Esophagus squamous epithelium (tissue), 5 donors: Measurements from ENCODE around the gene PTPRM. TPM values are rescaled to one million over a fixed set of nuclear protein-coding genes. Genes with fewer than 3 reads are reported as not detected.

ENCODE experiments used
- DNase-seq: peaks from one replicate; lab custom pipeline; 2025; lab: John Stamatoyannopoulos, UW
- H3K27ac ChIP-seq, 4 donors: fragments of 200-600 bp; sonication (generic); one replicate each; pipeline ENCODE4 v1.5.1; 2016 to 2019; ENCODE audit warnings: mild to moderate bottlenecking in 1 of 4
- H3K27me3 ChIP-seq, 4 donors: fragments of 200-600 bp; sonication (generic); 1 replicate in 3 of 4; 2 replicates in 1 of 4; pipeline versions ENCODE4 v1.5.1 to v1.6.0; 2017 to 2021; ENCODE audit warnings: antibody characterized with exemption in 1 of 4
- H3K36me3 ChIP-seq, 3 donors: fragments of 200-600 bp; sonication (generic); one replicate each; pipeline ENCODE4 v1.5.1; 2016 to 2019
- H3K4me1 ChIP-seq, 3 donors: fragments of 200-600 bp; sonication (generic); one replicate each; pipeline ENCODE4 v1.5.1; 2017 to 2019
- H3K4me3 ChIP-seq, 4 donors: fragments of 200-600 bp; sonication (generic); 1 replicate in 3 of 4; 2 replicates in 1 of 4; pipeline ENCODE4 v1.5.1; 2016 to 2019; ENCODE audit warnings: mild to moderate bottlenecking in 2 of 4, moderate library complexity in 1 of 4
- H3K9me3 ChIP-seq, 3 donors: fragments of 200-600 bp; sonication (generic); one replicate each; pipeline ENCODE4 v1.5.1; 2016 to 2019
- POLR2A ChIP-seq, 4 donors: fragments of 450-650 bp; IDR thresholded peaks; one replicate each; pipeline ENCODE4 v1.6.1; 2017; ENCODE audit warnings: antibody characterized with exemption in 4 of 4, mild to moderate bottlenecking in 4 of 4, moderate library complexity in 3 of 4
- WGBS, 2 donors: methylation state at CpG; one replicate each; pipeline ENCODE4 v1.1.5; 2018; 5-methylcytosine and 5-hydroxymethylcytosine counted together
- intact Hi-C: fragments of 100-400 bp; cut with DNase I; formaldehyde crosslinking; loops from one replicate; pipeline ENCODE4 v1.15.0; 2022
- total RNA-seq, 4 donors: library from RNA; depleted of rRNA; stranded (reverse); fragments of >200 nt; gene quantifications; one replicate each; pipeline ENCODE4 v1.1.0, GENCODE V29; 2016
- TF ChIP-seq, protein P1 (sequence below), 6 experiments: fragments of 450-650 bp in 4 of 6; fragments of 200-600 bp in 2 of 6; sonication (generic) in 2 of 6; IDR thresholded peaks; one replicate each; pipeline ENCODE4 v1.5.1; 2016 to 2019; ENCODE audit warnings: antibody characterized with exemption in 6 of 6, mild to moderate bottlenecking in 4 of 6, moderate library complexity in 4 of 6
- donor health status: DM: yes; HTN: yes; CAD: no.

The PTPRM gene
- total RNA-seq, 4 donors from 2014 or later = 6.5 to 38.7 (median 11.1) TPM

- Histone ChIP-seq H3K4me1 (no peaks in the 10 kb centered on the region), H3K9me3 (no peaks in the 10 kb centered on the region), H3K27ac (no peak overlapping the region), H3K27me3 (no peaks in the 10 kb centered on the region), H3K4me3 (no peak overlapping the region), H3K36me3 (peaks cover 0 to 42% (median 0%) of the 10 kb centered on the region in 3 donors)
- WGBS, 2 donors = 91 to 95% methylated on average over 4 to 12 of the region's 17 CpGs
- no peak for DNase-seq
- TF ChIP-seq, protein P1, sequence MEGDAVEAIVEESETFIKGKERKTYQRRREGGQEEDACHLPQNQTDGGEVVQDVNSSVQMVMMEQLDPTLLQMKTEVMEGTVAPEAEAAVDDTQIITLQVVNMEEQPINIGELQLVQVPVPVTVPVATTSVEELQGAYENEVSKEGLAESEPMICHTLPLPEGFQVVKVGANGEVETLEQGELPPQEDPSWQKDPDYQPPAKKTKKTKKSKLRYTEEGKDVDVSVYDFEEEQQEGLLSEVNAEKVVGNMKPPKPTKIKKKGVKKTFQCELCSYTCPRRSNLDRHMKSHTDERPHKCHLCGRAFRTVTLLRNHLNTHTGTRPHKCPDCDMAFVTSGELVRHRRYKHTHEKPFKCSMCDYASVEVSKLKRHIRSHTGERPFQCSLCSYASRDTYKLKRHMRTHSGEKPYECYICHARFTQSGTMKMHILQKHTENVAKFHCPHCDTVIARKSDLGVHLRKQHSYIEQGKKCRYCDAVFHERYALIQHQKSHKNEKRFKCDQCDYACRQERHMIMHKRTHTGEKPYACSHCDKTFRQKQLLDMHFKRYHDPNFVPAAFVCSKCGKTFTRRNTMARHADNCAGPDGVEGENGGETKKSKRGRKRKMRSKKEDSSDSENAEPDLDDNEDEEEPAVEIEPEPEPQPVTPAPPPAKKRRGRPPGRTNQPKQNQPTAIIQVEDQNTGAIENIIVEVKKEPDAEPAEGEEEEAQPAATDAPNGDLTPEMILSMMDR (IDR thresholded peaks at IDR 0.05) = no peak
- TF ChIP-seq POLR2A (IDR thresholded peaks at IDR 0.05) = no peak
- intact Hi-C loops = no loop called here
Measured at GRCh38 chr18:8401606-8402005, 834.5 kb downstream of the PTPRM start.

DNA sequence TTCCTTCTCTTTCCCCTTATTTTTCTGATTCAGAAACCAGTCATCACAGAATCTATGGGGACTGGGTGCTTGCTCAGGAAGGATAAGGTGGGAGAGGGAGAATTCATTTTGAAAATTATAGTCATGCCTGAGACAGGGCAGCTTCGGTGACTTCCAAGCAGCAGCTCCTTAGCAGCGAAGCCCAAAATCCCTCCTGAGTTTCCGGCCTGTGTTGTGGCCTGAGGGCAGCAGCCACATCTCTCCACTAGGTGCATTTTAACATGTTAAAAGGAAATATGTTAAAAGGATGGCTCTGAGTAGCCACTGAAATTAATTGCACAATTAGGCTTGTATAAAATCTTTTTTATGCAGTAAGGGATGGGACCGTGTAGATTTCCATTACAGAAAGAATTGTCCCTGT lies 835.1 kb downstream of the PTPRM start:
- peaks cover 0 to 43% (median 0%) of the 10 kb centered on the region in 3 donors for H3K36me3 ChIP-seq

DNA sequence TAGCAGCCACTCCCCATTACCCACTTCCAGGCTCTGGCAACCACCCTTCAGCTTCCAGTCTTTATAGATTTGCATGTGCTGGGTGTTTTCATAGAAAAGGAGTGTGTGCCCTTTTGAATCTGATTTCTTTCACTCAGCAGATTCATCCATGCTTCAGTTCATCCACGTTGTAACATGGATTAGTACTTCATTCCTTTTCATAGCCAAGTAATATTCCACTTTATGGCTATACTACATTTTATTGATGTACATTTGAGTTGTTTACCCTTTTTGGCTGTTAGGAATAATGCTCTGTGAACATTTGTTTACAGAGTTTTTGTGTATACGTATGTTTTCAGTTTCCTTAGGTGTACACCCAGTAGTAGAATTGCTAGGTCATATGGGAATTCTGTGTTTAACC lies 836.6 kb downstream of the PTPRM start:
- 85 to 89% methylated on average over 2 of the region's 2 CpGs for WGBS, 2 donors
- Histone ChIP-seq H3K4me3 (no peak overlapping the region), H3K4me1 (no peaks in the 10 kb centered on the region), H3K27me3 (no peaks in the 10 kb centered on the region), H3K9me3 (no peaks in the 10 kb centered on the region), H3K36me3 (peaks cover 0 to 44% (median 0%) of the 10 kb centered on the region in 3 donors), H3K27ac (no peak overlapping the region)
- intact Hi-C loops = no loop called here
- no peak for DNase-seq
- TF ChIP-seq, protein P1 (IDR thresholded peaks at IDR 0.05) = no peak
- TF ChIP-seq POLR2A (IDR thresholded peaks at IDR 0.05) = no peak

More for the DNA sequence above, 835.1 kb downstream of the PTPRM start:
- no peak for DNase-seq
- H3K4me1 ChIP-seq = no peaks in the 10 kb centered on the region
- no peak overlapping the region for H3K27ac ChIP-seq
- 92 to 94% methylated on average over 4 of the region's 4 CpGs for WGBS, 2 donors
- no peak overlapping the region for H3K4me3 ChIP-seq
- no peak for TF ChIP-seq POLR2A (IDR thresholded peaks at IDR 0.05)
- TF ChIP-seq, protein P1 (IDR thresholded peaks at IDR 0.05) = no peak
- intact Hi-C loops = no loop called here
- H3K27me3 ChIP-seq = no peaks in the 10 kb centered on the region
- no peaks in the 10 kb centered on the region for H3K9me3 ChIP-seq

- 70 to 75% methylated on average over 10 of the region's 10 CpGs for WGBS, 2 donors
- H3K36me3 ChIP-seq = peaks cover 0 to 20% (median 0%) of the 10 kb centered on the region in 3 donors
- intact Hi-C loops = no loop called here
- H3K27me3 ChIP-seq = no peaks in the 10 kb centered on the region
- no peak overlapping the region for H3K27ac ChIP-seq
- DNase-seq = no peak
- no peak overlapping the region for H3K4me3 ChIP-seq
- no peaks in the 10 kb centered on the region for H3K4me1 ChIP-seq
- TF ChIP-seq POLR2A (IDR thresholded peaks at IDR 0.05) = no peak
- TF ChIP-seq, protein P1 (IDR thresholded peaks at IDR 0.05) = no peak
- H3K9me3 ChIP-seq = peaks cover 0 to 2% (median 0%) of the 10 kb centered on the region in 3 donors
Measured at GRCh38 chr18:8406186-8406867, 839.2 kb downstream of the PTPRM start.

GRCh38 chr18:8406868-8407250 lies 839.7 kb downstream of the PTPRM start:
- H3K9me3 ChIP-seq = peaks cover 0 to 7% (median 0%) of the 10 kb centered on the region in 3 donors
- no peak overlapping the region for H3K27ac ChIP-seq
- H3K4me3 ChIP-seq = no peak overlapping the region
- peaks cover 0 to 15% (median 0%) of the 10 kb centered on the region in 3 donors for H3K36me3 ChIP-seq
- DNase-seq = no peak
- intact Hi-C loops = no loop called here
- no peak for TF ChIP-seq POLR2A (IDR thresholded peaks at IDR 0.05)
- no peaks in the 10 kb centered on the region for H3K27me3 ChIP-seq
- H3K4me1 ChIP-seq = no peaks in the 10 kb centered on the region
- WGBS, 2 donors = 75 to 82% methylated on average over 6 to 12 of the region's 15 CpGs
